ENCODE data around the gene MCCC2. TPM values are rescaled to one million over a fixed set of nuclear protein-coding genes. Genes with fewer than 3 reads are reported as not detected.
"Not testable (repeated sequence)": the region's sequence is repeated elsewhere in the genome, so short reads cannot be mapped to it uniquely, and the experiment has no call there.

The MCCC2 gene
- 10 to 100 TPM; 32.1 to 64.8 TPM for total RNA-seq

GRCh38 chr5:71586941-71587765 lies at the start of gene MCCC2:
Gene MCCC2 (plus strand): TSS chr5:71587340. CDS start chr5:71587426, 86 bp downstream.
- peak within 1 kb of the TSS; percentile 82 for H3K4me3 ChIP-seq
- H3K36me3 ChIP-seq, result no peaks in the 10 kb centered on the region
- no peaks in the 10 kb centered on the region for H3K27me3 ChIP-seq (replicated peaks; ENCODE audit: insufficient read depth)
- H3K27ac ChIP-seq, result peak within 1 kb of the TSS; percentile 84 to 92
- no peak for TF ChIP-seq CTCF (IDR thresholded peaks at IDR 0.05)
- peak; percentile 92 for ATAC-seq (ENCODE audit: insufficient number of reproducible peaks, low FRiP score, low read depth)
- DNase-seq (ENCODE audit: low spot score), result peak; percentile 89
- peaks cover 21 to 65% of the 10 kb centered on the region in 2 donors for H3K4me1 ChIP-seq (ENCODE audit: control insufficient read depth in 1 of 2, low read depth in 2 of 2)
- H3K9me3 ChIP-seq, result no peaks in the 10 kb centered on the region

- peaks cover 3% of the 10 kb centered on the region for H3K36me3 ChIP-seq
Measured at GRCh38 chr5:71537687-71538086, 49.5 kb upstream of the MCCC2 start.

DNA sequence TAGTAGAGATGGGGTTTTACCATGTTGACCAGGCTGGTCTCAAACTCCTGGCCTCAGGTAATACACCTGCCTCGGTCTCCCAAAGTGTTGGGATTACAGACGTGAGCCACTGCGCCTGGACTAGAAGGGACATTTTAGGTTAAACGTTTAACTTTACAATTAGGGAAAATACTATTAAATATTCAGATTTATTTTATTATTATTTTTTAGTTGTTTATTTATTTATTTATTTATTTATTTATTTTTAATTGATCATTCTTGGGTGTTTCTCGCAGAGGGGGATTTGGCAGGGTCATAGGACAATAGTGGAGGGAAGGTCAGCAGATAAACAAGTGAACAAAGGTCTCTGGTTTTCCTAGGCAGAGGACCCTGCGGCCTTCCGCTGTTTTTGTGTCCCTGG lies 36.3 kb upstream of the MCCC2 start:
- not testable (repeated sequence) for H3K27me3 ChIP-seq (replicated peaks; ENCODE audit: insufficient read depth); H3K27ac ChIP-seq; H3K9me3 ChIP-seq; DNase-seq (ENCODE audit: low spot score); ATAC-seq (ENCODE audit: insufficient number of reproducible peaks, low FRiP score, low read depth); H3K4me1 ChIP-seq (ENCODE audit: control insufficient read depth in 1 of 2, low read depth in 2 of 2); H3K4me3 ChIP-seq
- peaks cover 34% of the 10 kb centered on the region for H3K36me3 ChIP-seq

More at GRCh38 chr5:71537687-71538086, 49.5 kb upstream of the MCCC2 start:
- Histone ChIP-seq H3K27me3 (replicated peaks; ENCODE audit: insufficient read depth) (no peaks in the 10 kb centered on the region), H3K9me3 (no peaks in the 10 kb centered on the region), H3K4me1 (ENCODE audit: control insufficient read depth in 1 of 2, low read depth in 2 of 2) (peaks cover 0 to 9% of the 10 kb centered on the region in 2 donors), H3K4me3 (no peak overlapping the region), H3K27ac (no peak overlapping the region)
- DNase-seq (ENCODE audit: low spot score) (no peak), ATAC-seq (ENCODE audit: insufficient number of reproducible peaks, low FRiP score, low read depth) (no peak)
- no peak for TF ChIP-seq CTCF (IDR thresholded peaks at IDR 0.05)

DNA sequence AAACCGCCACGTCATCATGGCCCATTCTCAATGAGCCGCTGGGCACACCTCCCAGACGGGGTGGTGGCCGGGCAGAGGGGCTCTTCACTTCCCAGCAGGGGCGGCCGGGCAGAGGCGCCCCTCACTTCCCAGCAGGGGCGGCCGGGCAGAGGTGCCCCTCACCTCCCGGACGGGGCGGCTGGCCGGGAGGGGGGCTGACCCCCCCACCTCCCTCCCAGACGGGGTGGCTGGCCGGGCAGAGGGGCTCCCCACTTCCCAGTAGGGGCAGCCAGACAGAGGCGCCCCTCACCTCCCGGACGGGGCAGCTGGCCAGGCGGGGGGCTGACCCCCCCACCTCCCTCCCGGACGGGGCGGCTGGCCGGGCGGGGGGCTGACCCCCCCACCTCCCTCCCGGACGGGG lies 35.6 kb upstream of the MCCC2 start:
- peaks cover 34% of the 10 kb centered on the region for H3K36me3 ChIP-seq
- not testable (repeated sequence) for H3K9me3 ChIP-seq; ATAC-seq (ENCODE audit: insufficient number of reproducible peaks, low FRiP score, low read depth); H3K4me1 ChIP-seq (ENCODE audit: control insufficient read depth in 1 of 2, low read depth in 2 of 2); H3K4me3 ChIP-seq; H3K27ac ChIP-seq; DNase-seq (ENCODE audit: low spot score); H3K27me3 ChIP-seq (replicated peaks; ENCODE audit: insufficient read depth)

DNA sequence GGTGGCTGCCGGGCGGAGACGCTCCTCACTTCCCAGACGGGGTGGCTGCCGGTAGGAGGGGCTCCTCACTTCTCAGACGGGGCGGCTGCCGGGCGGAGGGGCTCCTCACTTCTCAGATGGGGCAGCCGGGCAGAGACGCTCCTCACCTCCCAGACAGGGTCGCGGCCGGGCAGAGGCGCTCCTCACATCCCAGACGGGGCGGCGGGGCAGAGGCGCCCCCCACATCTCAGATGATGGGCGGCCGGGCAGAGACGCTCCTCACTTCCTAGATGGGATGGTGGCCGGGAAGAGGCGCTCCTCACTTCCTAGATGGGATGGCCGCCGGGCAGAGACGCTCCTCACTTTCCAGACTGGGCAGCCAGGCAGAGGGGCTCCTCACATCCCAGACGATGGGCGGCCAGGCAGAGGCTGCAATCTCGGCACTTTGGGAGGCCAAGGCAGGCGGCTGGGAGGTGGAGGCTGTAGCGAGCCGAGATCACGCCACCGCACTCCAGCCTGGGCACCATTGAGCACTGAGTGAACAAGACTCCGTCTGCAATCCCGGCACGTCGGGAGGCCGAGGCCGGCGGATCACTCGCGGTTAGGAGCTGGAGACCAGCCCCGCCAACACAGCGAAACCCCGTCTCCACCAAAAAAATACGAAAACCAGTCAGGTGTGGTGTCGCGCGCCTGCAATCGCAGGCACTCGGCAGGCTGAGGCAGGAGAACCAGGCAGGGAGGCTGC lies 35.0 kb upstream of the MCCC2 start:
- not testable (repeated sequence) for H3K4me3 ChIP-seq; H3K9me3 ChIP-seq; H3K27ac ChIP-seq; H3K27me3 ChIP-seq (replicated peaks; ENCODE audit: insufficient read depth); DNase-seq (ENCODE audit: low spot score); H3K4me1 ChIP-seq (ENCODE audit: control insufficient read depth in 1 of 2, low read depth in 2 of 2); ATAC-seq (ENCODE audit: insufficient number of reproducible peaks, low FRiP score, low read depth)
- H3K36me3 ChIP-seq, result peaks cover 37% of the 10 kb centered on the region

DNA sequence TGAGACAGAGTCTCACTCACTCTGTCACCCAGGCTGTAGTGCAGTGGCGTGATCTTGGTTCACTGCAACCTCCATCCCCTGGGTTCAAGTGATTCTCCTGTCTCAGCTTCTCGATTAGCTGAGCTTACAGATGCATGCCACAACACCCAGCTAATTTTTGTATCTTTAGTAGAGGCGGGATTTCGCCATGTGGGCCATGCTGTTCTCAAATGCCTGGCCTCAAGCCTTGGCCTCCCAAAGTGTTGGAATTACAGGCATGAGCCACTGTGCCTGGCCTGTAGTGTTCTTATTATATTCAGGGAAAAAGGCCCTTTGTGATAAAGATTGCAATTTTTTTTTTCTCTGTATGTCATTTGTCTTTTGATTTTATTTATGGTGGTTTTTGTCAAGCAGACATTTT lies 24.0 kb upstream of the MCCC2 start:
- Histone ChIP-seq H3K27ac (no peak overlapping the region), H3K27me3 (replicated peaks; ENCODE audit: insufficient read depth) (no peaks in the 10 kb centered on the region), H3K9me3 (no peaks in the 10 kb centered on the region), H3K4me1 (ENCODE audit: control insufficient read depth in 1 of 2, low read depth in 2 of 2) (no peaks in the 10 kb centered on the region), H3K36me3 (peaks cover 25% of the 10 kb centered on the region), H3K4me3 (no peak overlapping the region)
- TF ChIP-seq CTCF (IDR thresholded peaks at IDR 0.05), result no peak
- no peak for ATAC-seq (ENCODE audit: insufficient number of reproducible peaks, low FRiP score, low read depth)
- DNase-seq (ENCODE audit: low spot score), result no peak

Data from thoracic aorta (tissue), 2 donors.